GM12891 (cell line): ENCODE measurements around the gene MBTD1.

Source experiments
- PAX5 ChIP-seq: IDR thresholded peaks from 2 replicates; pipeline ENCODE4 v1.6.1; 2011; ENCODE audit warnings: low read length, moderate library complexity, mild to moderate bottlenecking; ENCODE audit not compliant: insufficient read depth, severe bottlenecking
- POLR2A ChIP-seq: IDR thresholded peaks from 2 replicates; pipeline ENCODE4 v1.6.1; 2011; ENCODE audit warnings: low read depth, low read length, control low read depth
- POLR2AphosphoS5 ChIP-seq: IDR thresholded peaks from 2 replicates; pipeline ENCODE4 v1.6.1; 2011; ENCODE audit warnings: low read depth, low read length, control low read depth
- POU2F2 ChIP-seq: IDR thresholded peaks from 2 replicates; pipeline ENCODE4 v1.6.1; 2011; ENCODE audit warnings: low read depth, mild to moderate bottlenecking, control low read depth, low read length, moderate library complexity
- SPI1 ChIP-seq: IDR thresholded peaks from 2 replicates; pipeline ENCODE4 v1.6.1; 2011; ENCODE audit warnings: low read depth, low read length, control low read depth
- TAF1 ChIP-seq: IDR thresholded peaks from 2 replicates; pipeline ENCODE4 v1.6.1; 2011; ENCODE audit warnings: low read depth, low read length, control low read depth

DNA sequence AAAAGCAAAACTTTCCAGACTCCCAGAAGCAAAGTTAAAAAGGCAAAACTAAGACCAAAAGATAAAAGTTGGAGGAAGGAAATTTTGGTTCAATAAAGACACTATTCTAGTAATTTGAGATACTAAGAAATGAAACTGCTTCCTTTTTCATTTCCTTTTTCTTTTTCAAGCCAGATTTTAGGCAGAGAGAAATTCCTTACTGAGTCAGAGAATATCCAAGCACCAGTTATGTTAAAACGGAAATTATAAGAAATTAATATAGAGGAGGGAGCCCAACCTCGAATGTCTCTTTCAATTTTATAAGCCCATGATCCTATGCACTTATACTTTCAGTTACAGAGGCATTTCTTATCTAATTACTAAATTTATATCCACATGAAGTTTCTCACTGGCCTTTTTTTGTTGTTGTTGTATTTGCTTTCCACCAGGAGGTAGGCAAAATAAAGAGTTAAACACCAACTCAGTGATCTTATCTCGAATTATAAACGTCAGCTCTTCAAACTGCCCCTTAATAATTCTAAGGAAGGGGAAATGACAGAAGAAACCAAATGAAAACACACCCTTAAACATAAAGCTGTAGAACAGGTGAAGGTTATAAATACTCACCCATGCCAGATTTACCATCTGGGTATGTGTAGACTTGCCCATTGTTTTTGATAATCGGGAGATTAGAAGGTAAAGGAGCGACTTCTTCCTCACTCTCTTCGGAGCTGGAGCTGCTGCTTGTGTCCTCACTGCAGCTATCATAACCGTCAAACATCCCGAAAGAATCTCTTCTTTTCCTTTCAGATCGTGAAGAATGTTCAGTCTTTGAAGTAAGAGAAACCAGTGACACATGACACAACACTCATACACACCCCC, 35.2 kb downstream of the MBTD1 start:
- TF ChIP-seq POLR2AphosphoS5: no peak
- no peak for TF ChIP-seq TAF1
- TF ChIP-seq POU2F2: no peak
- no peak for TF ChIP-seq POLR2A
- peak; percentile 15; the same call in 1 of the 2 replicates for TF ChIP-seq SPI1
- TF ChIP-seq PAX5: no peak
